DND-41 (cell line): Measurements from ENCODE around the gene UBE2Q2.
"Not testable (repeated sequence)": the region's sequence is repeated elsewhere in the genome, so short reads cannot be mapped to it uniquely, and the experiment has no call there.

Experiments
- ATAC-seq: fragments of 200-7000 bp; cut with Tn5 transposase; 3 replicates; pipeline ENCODE4 v1.9.1; 2021; ENCODE audit warnings: low read depth; ENCODE audit not compliant: insufficient read depth
- DNase-seq: peaks from one replicate; pipeline ENCODE4 v3.0.0-alpha.2; 2020
- H2AFZ ChIP-seq: 2 replicates; pipeline ENCODE4 v1.6.0; 2012; ENCODE audit warnings: low read depth, low read length
- H3K27ac ChIP-seq: 2 replicates; pipeline ENCODE4 v1.5.1; 2012; ENCODE audit warnings: low read length, inconsistent platforms
- H3K27me3 ChIP-seq: fragments of 200-600 bp; sonication (generic); 2 replicates; pipeline ENCODE4 v1.6.0; 2012; ENCODE audit warnings: low read length, mild to moderate bottlenecking, inconsistent platforms; ENCODE audit not compliant: insufficient read depth, poor library complexity
- H3K36me3 ChIP-seq: 2 replicates; pipeline ENCODE4 v1.5.1; 2012; ENCODE audit warnings: low read length, inconsistent platforms; ENCODE audit not compliant: insufficient read depth
- H3K4me1 ChIP-seq: 2 replicates; pipeline ENCODE4 v1.5.1; 2012; ENCODE audit warnings: mild to moderate bottlenecking, low read length; ENCODE audit not compliant: insufficient read depth
- H3K4me2 ChIP-seq: 2 replicates; pipeline ENCODE4 v1.6.0; 2012; ENCODE audit warnings: mild to moderate bottlenecking, moderate library complexity, low read length, inconsistent platforms; ENCODE audit not compliant: insufficient read depth
- H3K4me3 ChIP-seq, 2 experiments: fragments of 200-600 bp in 1 of 2; shearing (Covaris generic) in 1 of 2; 2 replicates each; pipeline ENCODE4 v1.5.1; 2012 to 2016; ENCODE audit warnings: inconsistent platforms in 2 of 2, low read length in 2 of 2, mild to moderate bottlenecking in 2 of 2, low read depth in 1 of 2, moderate library complexity in 1 of 2
- H3K79me2 ChIP-seq: 2 replicates; pipeline ENCODE4 v1.6.0; 2012; ENCODE audit warnings: low read length, inconsistent platforms; ENCODE audit not compliant: insufficient read depth
- H3K9ac ChIP-seq: 2 replicates; pipeline ENCODE4 v1.6.0; 2012; ENCODE audit warnings: low read depth, mild to moderate bottlenecking, inconsistent platforms, low read length, moderate library complexity
- H3K9me3 ChIP-seq: 2 replicates; pipeline ENCODE4 v1.5.1; 2012; ENCODE audit warnings: low read length, moderate library complexity, mild to moderate bottlenecking, inconsistent platforms; ENCODE audit not compliant: insufficient read depth, severe bottlenecking
- H4K20me1 ChIP-seq: 2 replicates; pipeline ENCODE4 v1.6.0; 2012; ENCODE audit warnings: low read length; ENCODE audit not compliant: insufficient read depth
- CTCF ChIP-seq: IDR thresholded peaks from 2 replicates; pipeline ENCODE4 v1.5.1; 2012; ENCODE audit warnings: borderline replicate concordance, low read length, moderate library complexity, mild to moderate bottlenecking; ENCODE audit not compliant: poor library complexity, severe bottlenecking; ENCODE audit errors: extremely low read depth
- EZH2 ChIP-seq: IDR thresholded peaks from 3 replicates; pipeline ENCODE4 v1.6.1; 2012; ENCODE audit warnings: borderline replicate concordance, low read depth, mild to moderate bottlenecking, moderate library complexity, low read length, inconsistent platforms; ENCODE audit not compliant: severe bottlenecking

The UBE2Q2 gene

DNA sequence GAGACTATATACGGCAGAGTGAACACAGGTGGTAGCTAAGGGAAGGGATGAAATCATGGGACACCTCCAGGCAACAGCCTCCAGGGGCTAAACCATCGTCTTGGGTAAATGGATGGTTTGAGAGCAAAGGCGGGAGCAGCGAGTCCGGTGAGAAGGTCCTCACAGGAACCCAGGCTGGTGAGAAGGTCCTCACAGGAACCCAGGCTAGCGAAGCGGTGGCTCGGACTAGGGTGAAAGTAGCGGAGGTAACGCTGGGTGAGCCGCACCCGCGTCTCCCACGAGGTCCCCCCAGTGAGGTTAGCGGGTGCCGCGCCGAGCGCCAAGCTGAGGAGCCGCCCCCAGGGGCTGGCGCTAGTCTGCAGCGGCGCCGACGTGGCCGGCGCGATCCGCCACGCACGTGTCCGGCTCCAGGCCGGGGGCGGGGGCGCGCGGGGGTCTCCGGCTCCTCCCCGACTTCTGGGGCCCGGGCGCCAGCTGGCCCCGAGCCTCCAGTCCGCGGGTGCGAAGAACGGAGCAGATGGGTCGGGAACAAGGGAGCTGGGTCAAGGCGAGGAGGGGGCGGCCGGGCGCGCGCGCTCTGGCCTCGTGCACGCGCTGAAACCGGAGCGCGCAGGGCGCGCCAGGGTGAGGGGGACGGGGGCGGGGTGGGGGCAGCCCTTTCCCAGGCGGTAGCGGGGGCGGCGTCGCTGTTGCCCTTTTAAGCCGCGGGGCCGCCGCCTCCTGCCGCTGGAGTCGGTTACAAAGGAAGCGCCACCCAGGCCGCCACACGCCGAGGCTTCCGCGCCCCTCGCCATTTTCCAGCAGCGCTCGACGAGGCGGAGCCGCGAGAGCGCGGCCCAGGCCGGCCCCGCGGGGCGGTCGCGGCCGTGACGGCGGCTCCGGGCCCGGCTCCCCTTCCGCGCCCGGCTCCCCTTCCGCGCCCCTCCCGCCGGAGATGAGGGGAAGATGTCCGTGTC is at the start of gene UBE2Q2:
Gene UBE2Q2 (plus strand): TSS at position 726 of the 956 bp plus-strand sequence. CDS start 220 bp downstream, at position 946.
- TF ChIP-seq EZH2, result no peak
- TF ChIP-seq CTCF, result peak; percentile 6
- peak within 1 kb of the TSS; percentile 75 for H3K9ac ChIP-seq
- DNase-seq (peak; percentile 85), ATAC-seq (peak; percentile 75)
- H3K36me3 ChIP-seq, result peaks cover 9% of the 10 kb centered on the region
- peak within 1 kb of the TSS; percentile 96 to 97 for H3K4me3 ChIP-seq
- H3K79me2 ChIP-seq, result peaks cover 40% of the 10 kb centered on the region
- H3K9me3 ChIP-seq, result no peaks in the 10 kb centered on the region
- H3K4me2 ChIP-seq, result peak within 1 kb of the TSS; percentile 97
- H3K4me1 ChIP-seq, result peaks cover 40% of the 10 kb centered on the region
- peaks cover 19% of the 10 kb centered on the region for H3K27me3 ChIP-seq
- peak within 1 kb of the TSS; percentile 80 for H2AFZ ChIP-seq
- peak within 1 kb of the TSS; percentile 37 for H3K27ac ChIP-seq
- H4K20me1 ChIP-seq, result peaks cover 27% of the 10 kb centered on the region

GRCh38 chr15:75796321-75796720 is 46.9 kb upstream of the UBE2Q2 start:
- Histone ChIP-seq H3K4me2 (no peak overlapping the region), H3K36me3 (no peaks in the 10 kb centered on the region), H2AFZ (no peak overlapping the region), H3K9me3 (no peaks in the 10 kb centered on the region), H4K20me1 (no peaks in the 10 kb centered on the region), H3K27me3 (peaks cover 6% of the 10 kb centered on the region), H3K79me2 (no peaks in the 10 kb centered on the region), H3K27ac (no peak overlapping the region), H3K9ac (no peak overlapping the region), H3K4me1 (no peaks in the 10 kb centered on the region), H3K4me3 (no peak overlapping the region)
- ATAC-seq (no peak), DNase-seq (no peak)
- TF ChIP-seq EZH2, result no peak
- TF ChIP-seq CTCF, result no peak

DNA sequence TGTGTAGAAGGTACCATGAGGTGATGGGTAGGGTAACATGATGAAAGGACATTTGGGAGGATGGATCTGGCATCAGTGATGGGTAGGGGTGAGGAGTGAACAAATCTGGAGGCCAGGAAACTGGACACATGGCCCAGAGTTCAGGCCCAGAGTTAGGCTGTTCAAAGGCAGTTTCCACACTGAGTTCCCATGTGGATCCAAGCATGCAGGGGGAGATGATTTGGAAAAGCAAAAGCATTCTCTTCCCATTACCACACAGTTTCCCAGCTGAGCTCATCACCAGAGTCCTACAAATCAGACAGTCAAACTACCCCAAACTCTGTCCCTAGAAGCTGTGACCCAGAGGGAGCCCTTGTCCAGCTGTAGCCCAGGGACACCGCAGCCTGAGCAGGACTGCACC is 46.1 kb upstream of the UBE2Q2 start:
- H3K27me3 ChIP-seq, H2AFZ ChIP-seq, H4K20me1 ChIP-seq, H3K9me3 ChIP-seq, DNase-seq, H3K9ac ChIP-seq, H3K36me3 ChIP-seq, H3K79me2 ChIP-seq, ATAC-seq, H3K4me1 ChIP-seq, H3K4me3 ChIP-seq, H3K27ac ChIP-seq, H3K4me2 ChIP-seq: not testable (repeated sequence)

DNA sequence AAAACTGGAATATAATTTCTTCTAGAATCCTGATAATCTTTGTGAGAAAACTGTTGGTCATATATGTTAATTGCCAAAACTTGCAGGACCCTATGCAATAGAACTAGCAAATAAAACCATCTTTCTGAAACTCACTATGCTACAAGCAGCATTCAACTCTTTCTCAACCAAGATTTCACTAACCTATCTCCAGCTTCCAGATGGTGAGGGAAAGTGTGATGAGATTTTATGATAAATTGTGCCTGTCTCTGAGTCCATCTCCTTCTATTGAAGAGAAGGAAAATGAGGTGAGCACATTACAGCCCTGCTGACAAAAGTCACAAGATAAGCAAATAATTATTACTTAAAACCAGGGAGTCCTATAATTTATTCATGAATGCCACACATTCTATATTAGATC is 44.1 kb upstream of the UBE2Q2 start:
- H3K79me2 ChIP-seq, result no peaks in the 10 kb centered on the region
- no peak for ATAC-seq
- H3K9me3 ChIP-seq, result no peaks in the 10 kb centered on the region
- H3K4me1 ChIP-seq, result peaks cover 6% of the 10 kb centered on the region
- no peak for TF ChIP-seq CTCF
- TF ChIP-seq EZH2, result no peak
- H4K20me1 ChIP-seq, result no peaks in the 10 kb centered on the region
- H3K4me2 ChIP-seq, result no peak overlapping the region
- no peak overlapping the region for H2AFZ ChIP-seq
- H3K27ac ChIP-seq, result no peak overlapping the region
- H3K36me3 ChIP-seq, result no peaks in the 10 kb centered on the region
- H3K27me3 ChIP-seq, result peaks cover 9% of the 10 kb centered on the region
- H3K4me3 ChIP-seq, result no peak overlapping the region
- no peak overlapping the region for H3K9ac ChIP-seq
- no peak for DNase-seq

DNA sequence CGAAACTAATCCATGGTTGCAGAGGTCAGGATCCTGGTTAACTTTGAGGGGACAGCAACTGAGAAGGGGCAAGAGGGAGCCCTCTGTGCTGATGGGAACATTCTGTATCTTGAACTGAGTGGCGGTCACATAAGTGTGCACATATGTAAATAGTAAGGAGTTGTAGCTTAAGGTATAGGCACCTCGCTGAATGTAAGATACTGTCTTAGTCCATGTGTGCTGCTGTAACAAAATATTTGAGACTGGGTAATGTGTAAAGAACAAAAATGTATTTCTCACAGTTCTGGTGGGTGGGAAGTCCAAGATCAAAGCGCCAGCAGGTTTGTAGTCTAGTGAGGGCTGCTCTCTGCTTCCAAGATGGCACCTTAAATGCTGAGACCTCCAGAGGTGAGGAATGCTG is 42.8 kb upstream of the UBE2Q2 start:
- H3K4me1 ChIP-seq, H2AFZ ChIP-seq, H3K79me2 ChIP-seq, DNase-seq, H3K36me3 ChIP-seq, H3K27me3 ChIP-seq, H3K9me3 ChIP-seq, H3K27ac ChIP-seq, H4K20me1 ChIP-seq, H3K9ac ChIP-seq, H3K4me2 ChIP-seq, H3K4me3 ChIP-seq, ATAC-seq: not testable (repeated sequence)
